Uterus (tissue), 2 donors: ENCODE measurements around the gene RGS9.

Experiments
- POLR2A ChIP-seq, 2 donors: fragments of 450-650 bp; IDR thresholded peaks; one replicate each; pipeline ENCODE4 v1.6.1; 2016; ENCODE audit warnings: antibody characterized with exemption in 2 of 2, mild to moderate bottlenecking in 1 of 2, moderate library complexity in 1 of 2
- TF ChIP-seq, protein P1 (sequence below), 4 experiments: fragments of 200-600 bp in 2 of 4; fragments of 450-650 bp in 2 of 4; sonication (generic) in 2 of 4; IDR thresholded peaks; one replicate each; pipeline ENCODE4 v1.5.1; 2016 to 2019; ENCODE audit warnings: antibody characterized with exemption in 4 of 4, mild to moderate bottlenecking in 2 of 4, moderate library complexity in 1 of 4

DNA sequence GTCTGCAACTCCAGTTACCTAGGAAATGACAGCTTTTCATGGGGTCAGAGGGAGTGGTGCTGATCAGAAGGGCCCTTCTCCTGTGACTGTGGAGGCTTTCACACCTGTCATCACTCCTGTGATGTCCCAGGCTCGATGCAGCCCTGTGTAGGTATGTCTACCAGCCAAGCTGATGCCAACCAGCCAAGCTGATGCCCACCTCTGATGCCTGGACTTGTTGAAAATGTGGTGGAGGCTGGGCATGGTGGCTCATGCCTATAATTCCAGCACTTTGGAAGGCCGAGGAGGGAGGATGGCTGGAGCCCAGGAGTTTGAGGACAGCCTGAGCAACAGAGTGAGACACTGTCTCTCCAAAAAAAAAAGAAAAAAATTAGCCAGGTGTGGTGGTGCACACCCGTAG, 33.7 kb upstream of the RGS9 start:
- TF ChIP-seq, protein P1, sequence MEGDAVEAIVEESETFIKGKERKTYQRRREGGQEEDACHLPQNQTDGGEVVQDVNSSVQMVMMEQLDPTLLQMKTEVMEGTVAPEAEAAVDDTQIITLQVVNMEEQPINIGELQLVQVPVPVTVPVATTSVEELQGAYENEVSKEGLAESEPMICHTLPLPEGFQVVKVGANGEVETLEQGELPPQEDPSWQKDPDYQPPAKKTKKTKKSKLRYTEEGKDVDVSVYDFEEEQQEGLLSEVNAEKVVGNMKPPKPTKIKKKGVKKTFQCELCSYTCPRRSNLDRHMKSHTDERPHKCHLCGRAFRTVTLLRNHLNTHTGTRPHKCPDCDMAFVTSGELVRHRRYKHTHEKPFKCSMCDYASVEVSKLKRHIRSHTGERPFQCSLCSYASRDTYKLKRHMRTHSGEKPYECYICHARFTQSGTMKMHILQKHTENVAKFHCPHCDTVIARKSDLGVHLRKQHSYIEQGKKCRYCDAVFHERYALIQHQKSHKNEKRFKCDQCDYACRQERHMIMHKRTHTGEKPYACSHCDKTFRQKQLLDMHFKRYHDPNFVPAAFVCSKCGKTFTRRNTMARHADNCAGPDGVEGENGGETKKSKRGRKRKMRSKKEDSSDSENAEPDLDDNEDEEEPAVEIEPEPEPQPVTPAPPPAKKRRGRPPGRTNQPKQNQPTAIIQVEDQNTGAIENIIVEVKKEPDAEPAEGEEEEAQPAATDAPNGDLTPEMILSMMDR (IDR thresholded peaks at IDR 0.05) = no peak
- TF ChIP-seq POLR2A (IDR thresholded peaks at IDR 0.05) = no peak
